Suprapubic skin (tissue), 4 donors: ENCODE results near the gene GAL3ST2. TPM values are rescaled to one million over a fixed set of nuclear protein-coding genes. Genes with fewer than 3 reads are reported as not detected.

Experiments
- DNase-seq, 2 donors: peaks; one replicate each; pipeline ENCODE4 v3.0.0-alpha.2; 2019; ENCODE audit warnings: low spot score in 2 of 2
- H3K27ac ChIP-seq: fragments of 200-600 bp; sonication (generic); one replicate; pipeline ENCODE4 v1.5.1; 2019
- H3K27me3 ChIP-seq: fragments of 200-600 bp; sonication (generic); one replicate; pipeline ENCODE4 v1.5.1; 2019
- H3K36me3 ChIP-seq: fragments of 200-600 bp; sonication (generic); one replicate; pipeline ENCODE4 v1.5.1; 2019
- H3K4me1 ChIP-seq: fragments of 200-600 bp; sonication (generic); one replicate; pipeline ENCODE4 v1.5.1; 2019
- H3K4me3 ChIP-seq: fragments of 200-600 bp; sonication (generic); one replicate; pipeline ENCODE4 v1.5.1; 2019; ENCODE audit warnings: mild to moderate bottlenecking
- H3K9me3 ChIP-seq: fragments of 200-600 bp; sonication (generic); one replicate; pipeline ENCODE4 v1.5.1; 2019
- CTCF ChIP-seq, 2 donors: fragments of 200-600 bp in 1 of 2; fragments of 450-650 bp in 1 of 2; sonication (generic) in 1 of 2; IDR thresholded peaks; one replicate each; pipeline ENCODE4 v1.5.1; 2016 to 2019; ENCODE audit warnings: antibody characterized with exemption in 2 of 2, mild to moderate bottlenecking in 1 of 2, moderate library complexity in 1 of 2
- EP300 ChIP-seq: sonication (generic); formaldehyde crosslinking; IDR thresholded peaks from one replicate; pipeline ENCODE4 v1.6.1; 2017; ENCODE audit warnings: antibody characterized with exemption
- POLR2A ChIP-seq, 2 donors: fragments of 450-650 bp; IDR thresholded peaks; one replicate each; pipeline ENCODE4 v1.6.1; 2017; ENCODE audit warnings: antibody characterized with exemption in 2 of 2, mild to moderate bottlenecking in 2 of 2, moderate library complexity in 2 of 2
- POLR2AphosphoS5 ChIP-seq, 3 donors: sonication (generic); formaldehyde crosslinking; IDR thresholded peaks; one replicate each; pipeline ENCODE4 v1.6.1; 2017; ENCODE audit warnings: antibody characterized with exemption in 3 of 3
- WGBS: methylation state at CpG from one replicate; pipeline ENCODE4 v1.1.5; 2018; 5-methylcytosine and 5-hydroxymethylcytosine counted together
- total RNA-seq, 4 donors: library from RNA; depleted of rRNA; stranded (reverse); fragments of >200 nt; gene quantifications; one replicate each; pipeline ENCODE4 v1.1.0, GENCODE V29; 2016

GAL3ST2 gene
- total RNA-seq, 4 donors from 2014 or later, result not detected

- TF ChIP-seq CTCF (IDR thresholded peaks at IDR 0.05) (no peak), POLR2AphosphoS5 (IDR thresholded peaks at IDR 0.05) (no peak), POLR2A (IDR thresholded peaks at IDR 0.05) (no peak), EP300 (no peak)
- no peaks in the 10 kb centered on the region for H3K9me3 ChIP-seq
- H3K27me3 ChIP-seq, result no peaks in the 10 kb centered on the region
- peaks cover 70% of the 10 kb centered on the region for H3K36me3 ChIP-seq
- DNase-seq, result peak in 1 of 2 donors; percentile 68
- H3K4me1 ChIP-seq, result no peaks in the 10 kb centered on the region
- H3K4me3 ChIP-seq, result no peak overlapping the region
- WGBS, result 78% methylated on average over 17 of the region's 22 CpGs
- no peak overlapping the region for H3K27ac ChIP-seq
These were observed 26.4 kb upstream of the GAL3ST2 start for GRCh38 chr2:241750076-241750840.

GRCh38 chr2:241751152-241751551, 25.5 kb upstream of the GAL3ST2 start:
- Histone ChIP-seq H3K27ac (no peak overlapping the region), H3K27me3 (no peaks in the 10 kb centered on the region), H3K4me3 (no peak overlapping the region), H3K4me1 (no peaks in the 10 kb centered on the region), H3K9me3 (no peaks in the 10 kb centered on the region), H3K36me3 (peaks cover 70% of the 10 kb centered on the region)
- 95% methylated on average over 10 of the region's 15 CpGs for WGBS
- TF ChIP-seq EP300 (no peak), POLR2AphosphoS5 (IDR thresholded peaks at IDR 0.05) (no peak)
- DNase-seq, result peak in 1 of 2 donors; percentile 62

GRCh38 chr2:241751776-241752175, 24.8 kb upstream of the GAL3ST2 start:
- H3K27ac ChIP-seq, result no peak overlapping the region
- no peak for DNase-seq
- peaks cover 77% of the 10 kb centered on the region for H3K36me3 ChIP-seq
- H3K27me3 ChIP-seq, result no peaks in the 10 kb centered on the region
- no peaks in the 10 kb centered on the region for H3K9me3 ChIP-seq
- no peak overlapping the region for H3K4me3 ChIP-seq
- 92% methylated on average over 2 of the region's 18 CpGs for WGBS
- no peaks in the 10 kb centered on the region for H3K4me1 ChIP-seq
- TF ChIP-seq POLR2AphosphoS5 (IDR thresholded peaks at IDR 0.05) (no peak), EP300 (no peak), CTCF (IDR thresholded peaks at IDR 0.05) (no peak)

GRCh38 chr2:241752253-241752652, 24.4 kb upstream of the GAL3ST2 start:
- Histone ChIP-seq H3K36me3 (peaks cover 81% of the 10 kb centered on the region), H3K9me3 (no peaks in the 10 kb centered on the region), H3K4me3 (no peak overlapping the region), H3K27ac (no peak overlapping the region), H3K27me3 (no peaks in the 10 kb centered on the region), H3K4me1 (no peaks in the 10 kb centered on the region)
- 88% methylated on average over 6 of the region's 14 CpGs for WGBS
- TF ChIP-seq POLR2A (IDR thresholded peaks at IDR 0.05) (no peak), EP300 (no peak)
- DNase-seq, result no peak

- Histone ChIP-seq H3K4me3 (no peak overlapping the region), H3K36me3 (peaks cover 82% of the 10 kb centered on the region), H3K27me3 (no peaks in the 10 kb centered on the region), H3K27ac (no peak overlapping the region), H3K4me1 (no peaks in the 10 kb centered on the region), H3K9me3 (no peaks in the 10 kb centered on the region)
- no peak for TF ChIP-seq POLR2A (IDR thresholded peaks at IDR 0.05)
- no peak for TF ChIP-seq POLR2AphosphoS5 (IDR thresholded peaks at IDR 0.05)
- TF ChIP-seq CTCF (IDR thresholded peaks at IDR 0.05), result no peak
- no peak for TF ChIP-seq EP300
- DNase-seq, result peak in 1 of 2 donors; percentile 72
- 93% methylated on average over 8 of the region's 21 CpGs for WGBS
These were observed 23.8 kb upstream of the GAL3ST2 start for GRCh38 chr2:241752689-241753276.

- no peaks in the 10 kb centered on the region for H3K9me3 ChIP-seq
- H3K4me1 ChIP-seq, result no peaks in the 10 kb centered on the region
- DNase-seq, result peak in 1 of 2 donors; percentile 68
- no peak overlapping the region for H3K4me3 ChIP-seq
- peaks cover 85% of the 10 kb centered on the region for H3K36me3 ChIP-seq
- TF ChIP-seq POLR2AphosphoS5 (IDR thresholded peaks at IDR 0.05) (no peak), CTCF (IDR thresholded peaks at IDR 0.05) (no peak), EP300 (no peak), POLR2A (IDR thresholded peaks at IDR 0.05) (no peak)
- WGBS, result 100% methylated on average over 5 of the region's 17 CpGs
- no peak overlapping the region for H3K27ac ChIP-seq
- H3K27me3 ChIP-seq, result no peaks in the 10 kb centered on the region
These were observed 23.1 kb upstream of the GAL3ST2 start for GRCh38 chr2:241753493-241753892.
